Adrenal gland (tissue), 5 donors: ENCODE measurements around the gene SRI.

Experiments used
- CTCF ChIP-seq, 6 experiments: fragments of 450-650 bp in 4 of 6; fragments of 200-600 bp in 2 of 6; sonication (generic) in 1 of 6; IDR thresholded peaks; 1 replicate in 5 of 6; 2 replicates in 1 of 6; pipeline versions ENCODE4 v1.5.1 to v1.8.0; 2016 to 2021; ENCODE audit warnings: antibody characterized with exemption in 6 of 6, mild to moderate bottlenecking in 2 of 6, moderate library complexity in 1 of 6
- POLR2A ChIP-seq, 2 donors: fragments of 450-650 bp; IDR thresholded peaks; one replicate each; pipeline ENCODE4 v1.6.1; 2017; ENCODE audit warnings: antibody characterized with exemption in 2 of 2, mild to moderate bottlenecking in 2 of 2, moderate library complexity in 1 of 2
- donor health status: DM: no; HTN: no; CAD: no.

DNA sequence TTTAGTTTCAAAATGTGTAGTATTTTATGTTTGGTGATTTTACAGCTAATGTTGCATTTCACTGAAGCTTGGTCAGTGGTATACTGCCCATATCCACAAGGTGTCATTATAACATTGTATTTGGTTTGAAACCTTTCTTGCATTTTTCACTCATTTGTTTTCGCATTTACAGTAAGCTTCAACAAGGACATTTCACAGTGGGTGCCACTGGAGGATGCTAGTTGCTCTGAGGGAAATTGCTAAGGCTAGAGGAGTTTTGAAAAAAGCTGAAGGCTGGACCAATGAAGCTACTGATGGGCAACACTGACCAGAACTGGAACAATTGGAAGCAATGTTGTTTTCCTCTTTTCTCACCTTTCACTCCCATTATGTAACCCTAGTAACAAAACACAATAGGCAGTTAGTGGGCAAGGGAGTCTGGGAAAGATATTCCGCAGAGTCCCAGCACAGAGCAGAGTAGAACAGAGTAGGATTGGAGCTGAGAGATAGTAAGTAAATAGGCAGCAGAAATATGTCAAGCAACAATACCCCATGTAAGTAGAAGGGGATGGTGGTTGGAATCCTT is 23.6 kb upstream of the SRI start:
- TF ChIP-seq CTCF (IDR thresholded peaks at IDR 0.05) (peak; percentile 61 to 99 (median 91)), POLR2A (IDR thresholded peaks at IDR 0.05) (no peak)
